IMR-90 (cell line): ENCODE measurements around the gene RSPH9. TPM values are rescaled to one million over a fixed set of nuclear protein-coding genes. Genes with fewer than 3 reads are reported as not detected.

Experiments used
- ATAC-seq: fragments of 200-7000 bp; cut with Tn5 transposase; 2 replicates; pipeline ENCODE4 v1.9.1; 2020; ENCODE audit warnings: low read depth, mild to moderate bottlenecking, moderate library complexity
- BruUV-seq: library from RNA; stranded (reverse); fragments of 400-500 nt; replicated peaks from 2 replicates; lab custom pipeline; 2021; lab: Mats Ljungman, UMichigan
- CTCF ChIA-PET: fragments of 300-600 bp; formaldehyde crosslinking; extraction: SDS; loops from one replicate; lab custom pipeline; 2021; ENCODE audit warnings: antibody characterized with exemption; lab: Yijun Ruan, JAX
- POLR2A ChIA-PET: fragments of 300-600 bp; sonication (Branson Sonifier 250); formaldehyde crosslinking; loops from one replicate; lab custom pipeline; 2022; ENCODE audit warnings: antibody characterized with exemption; ENCODE audit not compliant: unreplicated experiment; lab: Charles Lee
- DNase-seq: peaks from one replicate; pipeline ENCODE4 v3.0.0; 2013
- H2AFZ ChIP-seq: replicated peaks from 2 replicates; pipeline ENCODE3; 2013; ENCODE audit warnings: low read length, mild to moderate bottlenecking; ENCODE audit not compliant: poor library complexity
- H2AK5ac ChIP-seq: 2 replicates; pipeline ENCODE4 v1.6.1; 2013; ENCODE audit warnings: low read depth, low read length, inconsistent platforms
- H2AK9ac ChIP-seq: replicated peaks from 2 replicates; pipeline ENCODE3; 2013; ENCODE audit warnings: mild to moderate bottlenecking, low read depth, low read length, moderate library complexity; ENCODE audit not compliant: poor library complexity
- H2BK120ac ChIP-seq: 2 replicates; pipeline ENCODE4 v1.6.1; 2013; ENCODE audit warnings: low read depth, low read length, inconsistent platforms
- H2BK15ac ChIP-seq: 3 replicates; pipeline ENCODE4 v1.6.1; 2013; ENCODE audit warnings: low read depth, low read length, inconsistent platforms
- H2BK20ac ChIP-seq: 2 replicates; pipeline ENCODE4 v1.6.1; 2013; ENCODE audit warnings: low read depth, mild to moderate bottlenecking, inconsistent platforms, low read length, moderate library complexity
- H2BK5ac ChIP-seq: 2 replicates; pipeline ENCODE4 v1.6.1; 2013; ENCODE audit warnings: mild to moderate bottlenecking, low read depth, low read length, inconsistent platforms; ENCODE audit not compliant: poor library complexity, severe bottlenecking
- H3K14ac ChIP-seq: replicated peaks from 2 replicates; pipeline ENCODE4 v1.6.1; 2013; ENCODE audit warnings: low read depth, low read length, inconsistent platforms
- H3K18ac ChIP-seq: 2 replicates; pipeline ENCODE4 v1.6.1; 2013; ENCODE audit warnings: low read depth, low read length, control low read depth
- H3K23ac ChIP-seq: 2 replicates; pipeline ENCODE4 v1.6.1; 2013; ENCODE audit warnings: low read depth, low read length, inconsistent platforms
- H3K27ac ChIP-seq: 2 replicates; pipeline ENCODE4 v1.5.1; 2013; ENCODE audit warnings: mild to moderate bottlenecking, control low read depth, low read length; ENCODE audit not compliant: insufficient read depth
- H3K27me3 ChIP-seq: 2 replicates; pipeline ENCODE4 v1.6.1; 2013; ENCODE audit warnings: low read length; ENCODE audit not compliant: control insufficient read depth, insufficient read depth
- H3K36me3 ChIP-seq: 2 replicates; pipeline ENCODE4 v1.6.1; 2013; ENCODE audit warnings: low read length, mixed read lengths; ENCODE audit not compliant: control insufficient read depth, insufficient read depth
- H3K4ac ChIP-seq: 2 replicates; pipeline ENCODE4 v1.6.1; 2013; ENCODE audit warnings: low read depth, low read length, inconsistent platforms
- H3K4me1 ChIP-seq: 2 replicates; pipeline ENCODE4 v1.6.1; 2013; ENCODE audit warnings: low read length, mixed read lengths; ENCODE audit not compliant: control insufficient read depth, insufficient read depth
- H3K4me2 ChIP-seq: 2 replicates; pipeline ENCODE4 v1.6.1; 2013; ENCODE audit warnings: low read depth, mild to moderate bottlenecking, control low read depth, low read length, moderate library complexity
- H3K4me3 ChIP-seq: 2 replicates; pipeline ENCODE4 v1.5.1; 2013; ENCODE audit warnings: low read depth, mild to moderate bottlenecking, control low read depth, low read length, moderate library complexity; ENCODE audit not compliant: insufficient read depth
- H3K56ac ChIP-seq: 2 replicates; pipeline ENCODE4 v1.6.1; 2013; ENCODE audit warnings: low read length, inconsistent platforms; ENCODE audit not compliant: insufficient read depth; ENCODE audit errors: extremely low read depth
- H3K79me1 ChIP-seq, 2 experiments: 2 replicates each; pipeline ENCODE4 v1.6.1; 2013; ENCODE audit warnings: low read length in 2 of 2, inconsistent platforms in 1 of 2, low read depth in 1 of 2
- H3K9ac ChIP-seq: 2 replicates; pipeline ENCODE4 v1.6.1; 2013; ENCODE audit warnings: low read depth, low read length, control low read depth
- H3K9me1 ChIP-seq: 2 replicates; pipeline ENCODE4 v1.6.1; 2013; ENCODE audit warnings: low read length, inconsistent platforms; ENCODE audit not compliant: insufficient read depth
- H3K9me3 ChIP-seq: 2 replicates; pipeline ENCODE4 v1.6.1; 2013; ENCODE audit warnings: low read length; ENCODE audit not compliant: control insufficient read depth, insufficient read depth
- H4K20me1 ChIP-seq: 2 replicates; pipeline ENCODE4 v1.6.1; 2013; ENCODE audit warnings: low read length, inconsistent platforms; ENCODE audit not compliant: insufficient read depth
- H4K5ac ChIP-seq: 2 replicates; pipeline ENCODE4 v1.6.1; 2013; ENCODE audit warnings: mild to moderate bottlenecking, low read depth, low read length, control low read depth
- H4K8ac ChIP-seq, 2 experiments: 2 replicates each; pipeline ENCODE4 v1.6.1; 2013; ENCODE audit warnings: low read depth in 2 of 2, low read length in 2 of 2, control low read depth in 1 of 2, inconsistent platforms in 1 of 2
- H4K91ac ChIP-seq: 2 replicates; pipeline ENCODE4 v1.6.1; 2013; ENCODE audit warnings: low read depth, low read length, inconsistent platforms; ENCODE audit not compliant: insufficient read depth
- BHLHE40 ChIP-seq: fragments of 150-350 bp; IDR thresholded peaks from 2 replicates; pipeline ENCODE4 v1.6.1; 2016; ENCODE audit warnings: mild to moderate bottlenecking, low read depth, low read length
- CEBPB ChIP-seq: IDR thresholded peaks from 2 replicates; pipeline ENCODE4 v1.6.1; 2012; ENCODE audit warnings: low read depth, low read length, improper control_type of control experiment
- CTCF ChIP-seq: conservative IDR thresholded peaks from 2 replicates; pipeline ENCODE4 v1.5.1; 2012; ENCODE audit warnings: mild to moderate bottlenecking, low read depth, low read length, improper control_type of control experiment
- FOS ChIP-seq: fragments of 150-350 bp; IDR thresholded peaks from 2 replicates; pipeline ENCODE4 v1.6.1; 2016; ENCODE audit warnings: low read depth, low read length
- MAFK ChIP-seq: IDR thresholded peaks from 2 replicates; pipeline ENCODE4 v1.6.1; 2012; ENCODE audit warnings: low read depth, low read length, improper control_type of control experiment
- MAZ ChIP-seq: IDR thresholded peaks from 2 replicates; pipeline ENCODE4 v1.6.1; 2012; ENCODE audit warnings: low read depth, mild to moderate bottlenecking, low read length, improper control_type of control experiment, moderate library complexity, borderline replicate concordance
- RCOR1 ChIP-seq: IDR thresholded peaks from 2 replicates; pipeline ENCODE4 v1.6.1; 2012; ENCODE audit warnings: mild to moderate bottlenecking, low read length, improper control_type of control experiment; ENCODE audit not compliant: insufficient replicate concordance
- RFX5 ChIP-seq: IDR thresholded peaks from 2 replicates; pipeline ENCODE4 v1.8.0; 2012; ENCODE audit warnings: low read depth, mild to moderate bottlenecking, low read length, moderate library complexity
- WGBS, 2 experiments: methylation state at CpG; one replicate each; pipeline versions ENCODE4 v1.1.5 to v1.1.7; 2013; ENCODE audit warnings: missing lambda C conversion rate in 2 of 2; ENCODE audit not compliant: insufficient read length in 1 of 2; ENCODE audit errors: extremely low coverage in 2 of 2; 5-methylcytosine and 5-hydroxymethylcytosine counted together
- dilution Hi-C: fragments of 300-500 bp; cut with HindIII; formaldehyde crosslinking; loops from one replicate; pipeline ENCODE4 v1.14.3; 2018; ENCODE audit warnings: low sequenced_read_pairs; ENCODE audit not compliant: unreplicated experiment
- in situ Hi-C: fragments of 300-500 bp; cut with MboI; formaldehyde crosslinking; loops from 3 replicates; pipeline ENCODE4 v1.14.3; 2019; ENCODE audit warnings: low sequenced_read_pairs, inconsistent platforms, mixed read lengths
- intact Hi-C: fragments of 100-400 bp; cut with micrococcal nuclease; formaldehyde crosslinking; loops from 2 replicates; pipeline ENCODE4 v1.10.0; 2022
- polyA plus RNA-seq, 3 experiments: library from polyadenylated mRNA; depleted of rRNA; stranded (reverse); fragments of >200 nt; gene quantifications; 2 replicates each; pipeline ENCODE4 v1.2.3, GENCODE V29; 2012; ENCODE audit warnings: low replicate concordance in 1 of 3
- total RNA-seq: library from RNA; depleted of rRNA; stranded (reverse); fragments of >200 nt; gene quantifications from 2 replicates; pipeline ENCODE4 v1.2.3, GENCODE V29; 2012

RSPH9 gene
- total and polyA plus RNA-seq, 2 of the 4 experiments (the other 2 are of a cell fraction): 0.18 to 0.21 TPM

- peaks cover 31% of the 10 kb centered on the region for H3K4me1 ChIP-seq
- peak; percentile 83 for DNase-seq
- CTCF ChIA-PET: no interaction called here
- in situ Hi-C loops: no loop called here
- dilution Hi-C loops: no loop called here
- peak overlapping the region; percentile 80 for H2BK120ac ChIP-seq
- H3K14ac ChIP-seq: peak overlapping the region; percentile 57
- H3K4me2 ChIP-seq: peak overlapping the region; percentile 57
- peak overlapping the region; percentile 59 for H2BK20ac ChIP-seq
- POLR2A ChIA-PET: no interaction called here
- H3K4ac ChIP-seq: peak overlapping the region; percentile 80
- intact Hi-C loops: no loop called here
- H3K79me1 ChIP-seq: no peaks in the 10 kb centered on the region
- no TSS peak for BruUV-seq
- peak overlapping the region; percentile 65 for H4K5ac ChIP-seq
- peak overlapping the region; percentile 88 for H2AFZ ChIP-seq
- ATAC-seq: peak; percentile 88
- no peaks in the 10 kb centered on the region for H3K27me3 ChIP-seq
- H2AK9ac ChIP-seq: peak overlapping the region; percentile 79
- peak; percentile 74 for TF ChIP-seq BHLHE40
- peak; percentile 15; the same call in 1 of the 2 replicates for TF ChIP-seq CEBPB
- no peak for TF ChIP-seq MAFK
- TF ChIP-seq RFX5: no peak
- TF ChIP-seq MAZ: peak; percentile 90; the same call in 1 of the 2 replicates
- no peak for TF ChIP-seq RCOR1
- 0 out of 2 replicates have a peak, but pooled peaks have one; percentile 4 for TF ChIP-seq FOS
- TF ChIP-seq CTCF: no peak
- H3K4me3 ChIP-seq: no peak overlapping the region
- peaks cover 22% of the 10 kb centered on the region for H3K9me1 ChIP-seq
- peak overlapping the region; percentile 75 for H4K91ac ChIP-seq
- H2BK15ac ChIP-seq: peak overlapping the region; percentile 32; the same call in 2 of the 3 replicates
- no peaks in the 10 kb centered on the region for H3K36me3 ChIP-seq
- H3K23ac ChIP-seq: peak overlapping the region; percentile 29; the same call in 1 of the 2 replicates
- peak overlapping the region; percentile 38 to 93 for H4K8ac ChIP-seq
- peak overlapping the region; percentile 8 for H3K9ac ChIP-seq
- H3K9me3 ChIP-seq: no peaks in the 10 kb centered on the region
- H3K56ac ChIP-seq: peak overlapping the region; percentile 49
- WGBS, 2 experiments: 18% methylated on average over 4 of the region's 15 CpGs; no CpG with 5 or more reads in 1 of the 2 experiments
- peak overlapping the region; percentile 65 for H3K27ac ChIP-seq
- peak overlapping the region; percentile 66 for H2BK5ac ChIP-seq
- H4K20me1 ChIP-seq: no peaks in the 10 kb centered on the region
- H3K18ac ChIP-seq: peak overlapping the region; percentile 48
- peak overlapping the region; percentile 69; the same call in 1 of the 2 replicates for H2AK5ac ChIP-seq
Observed at GRCh38 chr6:43702534-43703440, 58.0 kb downstream of the RSPH9 start.
